ENCODE data around the gene KDR. TPM values are rescaled to one million over a fixed set of nuclear protein-coding genes. Genes with fewer than 3 reads are reported as not detected.

Gene KDR
- total RNA-seq, 1 donor from 2014 or later = 23.4 TPM

DNA sequence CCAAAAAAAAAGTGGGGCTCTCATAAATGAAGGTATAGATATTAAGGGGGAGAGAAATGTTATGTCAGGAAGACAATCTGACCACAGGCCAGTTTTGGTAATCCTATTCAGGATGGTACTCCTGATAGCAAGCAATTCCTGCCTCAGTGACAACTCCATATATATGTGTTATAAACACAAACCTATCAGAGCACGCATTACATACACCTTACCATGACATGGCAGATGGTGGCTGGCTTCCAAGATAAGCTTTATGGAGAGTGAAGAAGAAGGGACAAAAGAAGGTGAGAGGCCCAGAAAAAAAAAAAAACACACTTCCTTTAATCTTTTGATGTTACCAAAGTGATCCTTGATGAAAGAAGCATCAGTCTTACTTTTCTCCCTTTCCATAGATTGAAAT is 29.5 kb upstream of the KDR start:
- intact Hi-C loops (cut with micrococcal nuclease) = no loop called here
- H3K36me3 ChIP-seq = no peaks in the 10 kb centered on the region

DNA sequence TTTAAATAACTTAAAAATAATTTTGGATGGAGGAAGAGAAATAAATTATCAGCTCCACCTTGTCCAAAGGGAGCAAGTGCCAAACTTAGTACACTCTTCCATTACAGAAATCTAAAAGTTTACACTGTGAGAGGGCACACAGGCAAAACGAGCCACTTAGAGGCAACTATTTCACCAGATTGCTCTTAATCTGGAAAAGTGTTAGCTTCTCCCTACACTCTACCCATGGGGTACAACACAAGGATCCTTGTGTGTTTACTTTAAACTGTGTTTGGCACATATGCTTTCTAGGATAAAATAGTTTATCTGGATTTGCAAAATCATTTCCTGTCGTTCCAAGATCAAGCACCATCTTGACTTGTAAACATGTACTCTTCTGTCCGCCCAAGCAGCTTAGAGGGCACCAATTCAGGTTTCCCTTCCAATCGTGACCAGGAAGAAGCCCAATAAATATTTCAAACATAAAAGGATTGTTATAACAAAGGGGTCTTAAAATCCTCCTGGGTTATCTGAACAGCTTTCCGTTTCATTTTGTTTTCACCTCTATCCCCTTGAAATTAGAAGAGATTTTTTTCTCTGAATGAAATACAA is 29.0 kb upstream of the KDR start:
- no peak for DNase-seq
- Histone ChIP-seq H3K27me3 (ENCODE audit: low read depth) (peaks cover 40% of the 10 kb centered on the region), H3K9me3 (replicated peaks) (peaks cover 8% of the 10 kb centered on the region), H3K4me3 (no peak overlapping the region), H3K4me1 (no peaks in the 10 kb centered on the region), H3K27ac (replicated peaks) (no peak overlapping the region), H3K36me3 (no peaks in the 10 kb centered on the region)
- TF ChIP-seq, protein P1, sequence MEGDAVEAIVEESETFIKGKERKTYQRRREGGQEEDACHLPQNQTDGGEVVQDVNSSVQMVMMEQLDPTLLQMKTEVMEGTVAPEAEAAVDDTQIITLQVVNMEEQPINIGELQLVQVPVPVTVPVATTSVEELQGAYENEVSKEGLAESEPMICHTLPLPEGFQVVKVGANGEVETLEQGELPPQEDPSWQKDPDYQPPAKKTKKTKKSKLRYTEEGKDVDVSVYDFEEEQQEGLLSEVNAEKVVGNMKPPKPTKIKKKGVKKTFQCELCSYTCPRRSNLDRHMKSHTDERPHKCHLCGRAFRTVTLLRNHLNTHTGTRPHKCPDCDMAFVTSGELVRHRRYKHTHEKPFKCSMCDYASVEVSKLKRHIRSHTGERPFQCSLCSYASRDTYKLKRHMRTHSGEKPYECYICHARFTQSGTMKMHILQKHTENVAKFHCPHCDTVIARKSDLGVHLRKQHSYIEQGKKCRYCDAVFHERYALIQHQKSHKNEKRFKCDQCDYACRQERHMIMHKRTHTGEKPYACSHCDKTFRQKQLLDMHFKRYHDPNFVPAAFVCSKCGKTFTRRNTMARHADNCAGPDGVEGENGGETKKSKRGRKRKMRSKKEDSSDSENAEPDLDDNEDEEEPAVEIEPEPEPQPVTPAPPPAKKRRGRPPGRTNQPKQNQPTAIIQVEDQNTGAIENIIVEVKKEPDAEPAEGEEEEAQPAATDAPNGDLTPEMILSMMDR (IDR thresholded peaks at IDR 0.05; ENCODE audit: borderline replicate concordance) = no peak
- intact Hi-C loops (cut with micrococcal nuclease) = no loop called here

More for the DNA sequence above, 29.5 kb upstream of the KDR start:
- no peak for DNase-seq
- Histone ChIP-seq H3K4me3 (no peak overlapping the region), H3K27me3 (ENCODE audit: low read depth) (peaks cover 40% of the 10 kb centered on the region), H3K27ac (replicated peaks) (no peak overlapping the region), H3K9me3 (replicated peaks) (peaks cover 8% of the 10 kb centered on the region), H3K4me1 (peaks cover 3% of the 10 kb centered on the region)
- TF ChIP-seq, protein P1 (IDR thresholded peaks at IDR 0.05; ENCODE audit: borderline replicate concordance) = no peak

- Histone ChIP-seq H3K27ac (replicated peaks) (no peak overlapping the region), H3K27me3 (ENCODE audit: low read depth) (no peaks in the 10 kb centered on the region)
- TF ChIP-seq, protein P1 (IDR thresholded peaks at IDR 0.05; ENCODE audit: borderline replicate concordance) = no peak
These were observed 18.5 kb upstream of the KDR start for GRCh38 chr4:55143858-55144257.

DNA sequence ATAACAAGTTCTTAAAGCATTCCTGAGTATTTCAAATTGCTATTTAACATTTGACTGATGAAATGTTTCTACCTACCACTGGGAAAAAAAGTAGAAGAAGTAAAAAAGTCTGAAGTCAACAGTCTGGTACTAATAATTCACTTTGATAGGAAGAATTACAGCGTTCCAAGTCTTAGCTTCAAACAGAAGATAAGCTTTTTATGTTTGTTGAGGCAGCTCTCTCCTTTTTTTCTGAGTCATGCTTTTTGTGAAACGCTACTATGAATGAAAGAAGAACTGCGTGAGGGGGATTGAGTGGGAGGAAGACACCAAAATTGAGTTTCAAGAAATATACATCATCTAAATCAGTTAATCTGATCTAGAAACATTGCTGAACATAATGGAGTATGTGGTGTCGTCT is 13.0 kb upstream of the KDR start:
- no peaks in the 10 kb centered on the region for H3K36me3 ChIP-seq
- no peaks in the 10 kb centered on the region for H3K9me3 ChIP-seq (replicated peaks)
- no peaks in the 10 kb centered on the region for H3K4me1 ChIP-seq
- TF ChIP-seq, protein P1 (IDR thresholded peaks at IDR 0.05; ENCODE audit: borderline replicate concordance) = no peak
- intact Hi-C loops (cut with micrococcal nuclease) = no loop called here
- no peaks in the 10 kb centered on the region for H3K27me3 ChIP-seq (ENCODE audit: low read depth)
- no peak overlapping the region for H3K4me3 ChIP-seq
- DNase-seq = no peak
- no peak overlapping the region for H3K27ac ChIP-seq (replicated peaks)

More at GRCh38 chr4:55143858-55144257, 18.5 kb upstream of the KDR start:
- Histone ChIP-seq H3K4me3 (no peak overlapping the region), H3K36me3 (no peaks in the 10 kb centered on the region), H3K9me3 (replicated peaks) (no peaks in the 10 kb centered on the region), H3K4me1 (no peaks in the 10 kb centered on the region)
- no peak for DNase-seq
- intact Hi-C loops (cut with micrococcal nuclease) = no loop called here

- Histone ChIP-seq H3K27ac (replicated peaks) (no peak overlapping the region), H3K27me3 (ENCODE audit: low read depth) (no peaks in the 10 kb centered on the region), H3K4me1 (no peaks in the 10 kb centered on the region), H3K9me3 (replicated peaks) (no peaks in the 10 kb centered on the region), H3K36me3 (no peaks in the 10 kb centered on the region), H3K4me3 (no peak overlapping the region)
- TF ChIP-seq, protein P1 (IDR thresholded peaks at IDR 0.05; ENCODE audit: borderline replicate concordance) = no peak
- intact Hi-C loops (cut with micrococcal nuclease) = no loop called here
- no peak for DNase-seq
These were observed 11.2 kb upstream of the KDR start for GRCh38 chr4:55136634-55137033.

Data from left ventricle myocardium inferior (tissue), 1 donor.